Loucy (cell line): ENCODE data around the gene STAT5A.

ENCODE experiments used
- H2AFZ ChIP-seq: fragments of 200-600 bp; sonication (generic); 2 replicates; pipeline ENCODE4 v1.6.0; 2016; ENCODE audit warnings: antibody characterized with exemption, mild to moderate bottlenecking, low read length, moderate library complexity
- H3F3A ChIP-seq: fragments of 200-600 bp; 2 replicates; pipeline ENCODE4 v1.6.0; 2016; ENCODE audit warnings: antibody characterized with exemption, low read depth, mild to moderate bottlenecking
- H3K27me3 ChIP-seq: fragments of 200-600 bp; sonication (generic); 2 replicates; pipeline ENCODE4 v1.6.1; 2014; ENCODE audit warnings: low read length, mild to moderate bottlenecking; ENCODE audit not compliant: insufficient read depth, poor library complexity, severe bottlenecking
- H3K36me3 ChIP-seq: fragments of 200-600 bp; sonication (generic); 2 replicates; pipeline ENCODE4 v1.6.1; 2016; ENCODE audit warnings: low read length; ENCODE audit not compliant: insufficient read depth
- H3K4me1 ChIP-seq: fragments of 200-600 bp; sonication (generic); 2 replicates; pipeline ENCODE4 v1.5.1; 2014; ENCODE audit warnings: low read length, mild to moderate bottlenecking; ENCODE audit not compliant: insufficient read depth, poor library complexity, severe bottlenecking
- H3K4me2 ChIP-seq: fragments of 200-600 bp; sonication (generic); 2 replicates; pipeline ENCODE4 v1.6.0; 2014; ENCODE audit warnings: antibody characterized with exemption, low read length, low read depth, mild to moderate bottlenecking; ENCODE audit not compliant: poor library complexity, severe bottlenecking
- H3K4me3 ChIP-seq: fragments of 200-600 bp; sonication (generic); 2 replicates; pipeline ENCODE4 v1.5.1; 2014; ENCODE audit warnings: low read length, mild to moderate bottlenecking, mixed read lengths; ENCODE audit not compliant: poor library complexity, severe bottlenecking
- H3K79me2 ChIP-seq: fragments of 200-600 bp; sonication (generic); 2 replicates; pipeline ENCODE4 v1.6.1; 2014; ENCODE audit warnings: low read length; ENCODE audit not compliant: insufficient read depth
- H3K9ac ChIP-seq: fragments of 200-600 bp; sonication (generic); 2 replicates; pipeline ENCODE4 v1.6.0; 2014; ENCODE audit warnings: mild to moderate bottlenecking, low read depth, low read length, moderate library complexity; ENCODE audit not compliant: poor library complexity, severe bottlenecking
- H3K9me2 ChIP-seq: fragments of 200-600 bp; sonication (generic); replicated peaks from 2 replicates; pipeline ENCODE4 v1.6.1; 2016; ENCODE audit warnings: low read depth, low read length, mixed read lengths
- H3K9me3 ChIP-seq: fragments of 200-600 bp; sonication (generic); 2 replicates; pipeline ENCODE4 v1.6.1; 2014; ENCODE audit warnings: mild to moderate bottlenecking, antibody characterized with exemption, low read length, low read depth; ENCODE audit not compliant: insufficient read depth
- H4K20me1 ChIP-seq: fragments of 200-600 bp; sonication (generic); 2 replicates; pipeline ENCODE4 v1.6.0; 2014; ENCODE audit warnings: antibody characterized with exemption, low read length, mild to moderate bottlenecking; ENCODE audit not compliant: insufficient read depth, poor library complexity, severe bottlenecking
- CTCF ChIP-seq: fragments of 200-600 bp; sonication (generic); conservative IDR thresholded peaks from 2 replicates; pipeline ENCODE4 v1.5.1; 2014; ENCODE audit warnings: mild to moderate bottlenecking, antibody characterized with exemption, low read length
- EZH2phosphoT487 ChIP-seq: fragments of 200-600 bp; IDR thresholded peaks from 2 replicates; pipeline ENCODE4 v1.6.1; 2018; ENCODE audit warnings: antibody characterized with exemption, mild to moderate bottlenecking, moderate library complexity, borderline replicate concordance

Gene STAT5A

GRCh38 chr17:42310787-42311215, 22.5 kb downstream of the STAT5A start:
- H3K4me1 ChIP-seq, result peaks cover 59% of the 10 kb centered on the region
- H4K20me1 ChIP-seq, result no peaks in the 10 kb centered on the region
- H3K4me3 ChIP-seq, result peak overlapping the region; percentile 73
- peak overlapping the region; percentile 97 for H3K4me2 ChIP-seq
- TF ChIP-seq CTCF (no peak), EZH2phosphoT487 (no peak)
- H3K9me3 ChIP-seq, result no peaks in the 10 kb centered on the region
- no peaks in the 10 kb centered on the region for H3K27me3 ChIP-seq
- peaks cover 35% of the 10 kb centered on the region for H3F3A ChIP-seq
- peaks cover 35% of the 10 kb centered on the region for H3K79me2 ChIP-seq
- no peaks in the 10 kb centered on the region for H3K9me2 ChIP-seq
- H2AFZ ChIP-seq, result no peak overlapping the region
- H3K36me3 ChIP-seq, result peaks cover 63% of the 10 kb centered on the region
- H3K9ac ChIP-seq, result peak overlapping the region; percentile 95

- H2AFZ ChIP-seq, result no peak overlapping the region
- TF ChIP-seq EZH2phosphoT487, result no peak
- no peak for TF ChIP-seq CTCF
- H4K20me1 ChIP-seq, result no peaks in the 10 kb centered on the region
- peaks cover 41% of the 10 kb centered on the region for H3K79me2 ChIP-seq
- H3F3A ChIP-seq, result peaks cover 35% of the 10 kb centered on the region
- H3K9me3 ChIP-seq, result no peaks in the 10 kb centered on the region
- H3K4me1 ChIP-seq, result peaks cover 65% of the 10 kb centered on the region
- no peaks in the 10 kb centered on the region for H3K9me2 ChIP-seq
- peak overlapping the region; percentile 95 for H3K9ac ChIP-seq
- peaks cover 57% of the 10 kb centered on the region for H3K36me3 ChIP-seq
- H3K4me2 ChIP-seq, result peak overlapping the region; percentile 97
- no peaks in the 10 kb centered on the region for H3K27me3 ChIP-seq
- peak overlapping the region; percentile 73 for H3K4me3 ChIP-seq
Observed at GRCh38 chr17:42311240-42312034, 23.1 kb downstream of the STAT5A start.

DNA sequence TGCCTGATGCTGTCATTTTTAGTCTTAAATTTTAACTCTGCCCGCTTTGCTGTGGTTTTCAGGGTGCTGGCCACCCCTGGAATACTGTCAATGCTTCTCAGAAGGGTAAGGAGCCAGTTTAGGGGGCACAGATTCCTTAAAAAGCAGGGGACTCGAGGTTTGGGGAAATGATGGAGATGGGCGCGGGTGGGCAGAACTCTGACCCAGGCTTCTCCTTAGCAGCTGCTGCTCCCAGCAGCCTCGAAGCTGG, 23.7 kb downstream of the STAT5A start:
- Histone ChIP-seq H3F3A (peaks cover 35% of the 10 kb centered on the region), H3K36me3 (peaks cover 58% of the 10 kb centered on the region), H3K79me2 (peaks cover 44% of the 10 kb centered on the region), H3K4me3 (peak overlapping the region; percentile 73), H3K4me2 (peak overlapping the region; percentile 97), H3K9me3 (no peaks in the 10 kb centered on the region), H3K4me1 (peaks cover 70% of the 10 kb centered on the region), H4K20me1 (no peaks in the 10 kb centered on the region), H3K9ac (peak overlapping the region; percentile 95), H3K9me2 (no peaks in the 10 kb centered on the region), H2AFZ (no peak overlapping the region), H3K27me3 (no peaks in the 10 kb centered on the region)
- TF ChIP-seq EZH2phosphoT487, result no peak
- TF ChIP-seq CTCF, result no peak
